GM18868 (cell line): ENCODE measurements around the gene DBNDD2.

Experiments used
- ATAC-seq: cut with Tn5 transposase; IDR thresholded peaks from one replicate; pipeline ENCODE4 v1.9.1; 2021; ENCODE audit warnings: mild to moderate bottlenecking, moderate library complexity; ENCODE audit not compliant: unreplicated experiment

Gene DBNDD2, protein sequence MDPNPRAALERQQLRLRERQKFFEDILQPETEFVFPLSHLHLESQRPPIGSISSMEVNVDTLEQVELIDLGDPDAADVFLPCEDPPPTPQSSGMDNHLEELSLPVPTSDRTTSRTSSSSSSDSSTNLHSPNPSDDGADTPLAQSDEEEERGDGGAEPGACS

DNA sequence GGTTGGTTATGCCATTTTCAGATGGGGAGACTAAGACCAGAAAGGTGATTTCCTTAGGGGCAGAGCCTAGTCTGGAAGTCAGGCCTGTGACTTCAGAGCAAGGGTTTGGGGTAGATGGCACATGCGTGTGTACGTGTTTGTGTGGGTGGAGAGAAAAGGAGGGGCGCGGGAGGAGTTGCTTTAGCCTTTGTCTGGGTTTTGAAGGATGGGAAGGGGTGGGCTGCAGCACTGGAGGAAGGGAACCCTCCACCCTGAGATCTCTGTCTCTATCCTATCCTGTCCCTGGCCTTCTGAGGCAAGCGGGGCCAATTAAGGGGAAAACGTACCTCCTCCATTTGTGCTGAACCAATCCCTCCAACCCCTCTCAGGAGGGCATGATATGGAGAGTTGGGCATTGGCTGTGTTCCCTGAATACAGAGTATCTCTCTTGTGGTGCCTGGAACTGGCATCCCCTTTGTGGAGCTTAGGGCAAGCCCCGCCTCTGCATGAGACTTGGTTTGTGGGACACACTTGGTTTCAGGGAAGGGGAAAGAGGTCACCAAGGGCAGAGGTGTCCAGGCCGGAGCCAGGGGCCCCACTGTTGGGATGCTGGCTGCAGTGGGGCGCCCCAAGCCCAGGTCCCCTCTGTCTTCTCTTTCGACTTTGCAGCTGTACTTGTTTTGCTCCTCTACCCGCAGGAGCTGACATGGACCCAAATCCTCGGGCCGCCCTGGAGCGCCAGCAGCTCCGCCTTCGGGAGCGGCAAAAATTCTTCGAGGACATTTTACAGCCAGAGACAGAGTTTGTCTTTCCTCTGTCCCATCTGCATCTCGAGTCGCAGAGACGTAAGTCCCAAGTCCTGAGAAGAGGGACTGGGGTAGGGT lies at the start of gene DBNDD2:
DBNDD2 (plus strand) TSS at position 507 of the 863 bp plus-strand sequence; CDS start at position 686, 179 bp downstream.
- no peak for ATAC-seq

GRCh38 chr20:45359069-45359405 lies 49.1 kb upstream of the DBNDD2 start:
- no peak for ATAC-seq

DNA sequence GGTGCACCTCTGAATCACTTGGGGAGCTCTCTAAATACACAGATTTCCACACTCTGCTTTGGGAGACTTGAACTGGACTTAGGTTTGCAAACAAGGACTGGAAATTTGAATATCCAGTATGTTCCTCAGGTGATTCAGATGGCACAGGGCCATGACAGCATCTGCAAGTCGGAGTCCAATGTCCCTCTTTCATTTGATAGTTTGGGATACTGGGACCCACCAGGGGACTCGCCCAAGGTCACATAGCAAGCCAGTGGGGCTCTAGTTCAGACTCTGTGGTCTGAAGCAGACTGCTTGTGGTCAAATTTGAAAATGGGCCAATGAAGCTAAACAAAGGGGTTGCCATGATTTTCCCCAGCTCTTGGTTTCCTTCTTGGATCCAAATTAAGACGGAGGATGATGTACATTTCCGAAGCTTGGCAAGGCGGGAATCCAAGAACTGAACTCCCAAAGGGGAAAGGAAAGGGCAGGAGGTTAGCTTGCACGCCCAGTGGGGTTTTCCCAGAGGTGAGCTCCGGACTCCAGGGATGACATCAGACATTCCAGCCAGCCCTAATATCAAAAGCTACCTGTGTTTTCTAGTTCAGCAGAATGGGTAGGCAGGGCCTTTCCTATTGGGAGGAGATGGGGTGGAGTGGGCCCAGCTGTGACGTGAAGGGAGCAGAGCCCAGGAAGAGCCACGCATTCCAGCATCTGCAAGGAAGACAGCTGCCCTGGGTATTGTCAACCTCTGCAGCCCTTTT lies 48.5 kb upstream of the DBNDD2 start:
- ATAC-seq: no peak

DNA sequence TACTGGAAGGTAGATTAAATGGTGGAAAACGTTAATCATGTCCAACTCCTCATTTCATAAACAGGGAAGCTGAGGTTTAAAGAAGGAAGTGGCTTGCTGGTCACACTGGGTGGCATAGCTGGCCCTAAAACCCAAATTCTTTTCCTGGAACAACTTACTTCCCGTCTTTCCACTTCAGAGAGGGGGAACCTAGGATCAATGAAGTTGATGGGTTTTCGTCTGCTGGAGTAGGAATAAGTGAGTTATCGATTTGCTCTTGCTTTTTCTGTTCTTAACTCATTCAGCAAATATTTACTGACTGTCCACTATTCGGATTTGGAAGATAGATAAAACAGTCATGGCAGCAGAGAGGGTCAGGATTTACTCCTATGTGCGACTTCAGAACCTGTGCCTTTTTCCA lies 46.3 kb upstream of the DBNDD2 start:
- ATAC-seq: no peak

DNA sequence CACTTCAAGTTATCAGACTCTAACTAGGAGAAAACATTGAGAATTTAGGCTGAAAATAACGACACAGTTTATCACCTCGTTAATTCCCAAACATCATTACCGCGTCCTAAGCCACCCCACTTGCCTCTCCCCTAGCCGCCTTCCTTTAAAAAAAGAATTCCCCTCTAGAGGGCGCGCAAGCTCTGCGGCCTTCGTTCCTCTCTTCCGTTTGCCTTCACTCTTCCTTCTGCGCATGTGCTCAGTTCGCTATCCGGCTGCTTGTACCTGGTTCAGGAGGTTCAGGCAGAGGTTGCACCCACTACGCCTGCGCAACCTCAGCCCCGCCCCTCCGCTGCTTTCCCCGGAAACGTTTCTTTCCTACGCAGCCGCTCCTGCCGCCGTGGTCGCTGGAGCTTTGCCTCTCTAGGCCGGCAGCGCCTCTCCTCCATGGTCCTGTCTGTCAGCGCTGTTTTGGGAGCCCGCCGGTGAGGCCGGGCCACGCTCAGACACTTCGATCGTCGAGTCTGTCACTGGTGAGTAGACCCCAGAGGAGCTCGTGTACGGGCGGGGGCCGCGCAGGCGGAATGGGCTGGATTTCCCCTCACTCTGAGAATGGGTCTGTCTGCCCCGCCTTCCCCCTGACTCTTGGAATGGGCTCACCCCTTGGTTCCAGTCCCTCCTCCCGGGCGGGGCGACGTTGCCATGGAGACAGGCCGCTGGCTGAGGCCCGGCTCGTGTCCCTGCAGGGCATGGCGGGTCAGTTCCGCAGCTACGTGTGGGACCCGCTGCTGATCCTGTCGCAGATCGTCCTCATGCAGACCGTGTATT lies 45.1 kb upstream of the DBNDD2 start, which contains the start of gene SYS1:
SYS1 (plus strand) TSS at position 353 of the 807 bp plus-strand sequence; CDS start at position 729, 376 bp downstream.
- ATAC-seq: peak; percentile 77

DNA sequence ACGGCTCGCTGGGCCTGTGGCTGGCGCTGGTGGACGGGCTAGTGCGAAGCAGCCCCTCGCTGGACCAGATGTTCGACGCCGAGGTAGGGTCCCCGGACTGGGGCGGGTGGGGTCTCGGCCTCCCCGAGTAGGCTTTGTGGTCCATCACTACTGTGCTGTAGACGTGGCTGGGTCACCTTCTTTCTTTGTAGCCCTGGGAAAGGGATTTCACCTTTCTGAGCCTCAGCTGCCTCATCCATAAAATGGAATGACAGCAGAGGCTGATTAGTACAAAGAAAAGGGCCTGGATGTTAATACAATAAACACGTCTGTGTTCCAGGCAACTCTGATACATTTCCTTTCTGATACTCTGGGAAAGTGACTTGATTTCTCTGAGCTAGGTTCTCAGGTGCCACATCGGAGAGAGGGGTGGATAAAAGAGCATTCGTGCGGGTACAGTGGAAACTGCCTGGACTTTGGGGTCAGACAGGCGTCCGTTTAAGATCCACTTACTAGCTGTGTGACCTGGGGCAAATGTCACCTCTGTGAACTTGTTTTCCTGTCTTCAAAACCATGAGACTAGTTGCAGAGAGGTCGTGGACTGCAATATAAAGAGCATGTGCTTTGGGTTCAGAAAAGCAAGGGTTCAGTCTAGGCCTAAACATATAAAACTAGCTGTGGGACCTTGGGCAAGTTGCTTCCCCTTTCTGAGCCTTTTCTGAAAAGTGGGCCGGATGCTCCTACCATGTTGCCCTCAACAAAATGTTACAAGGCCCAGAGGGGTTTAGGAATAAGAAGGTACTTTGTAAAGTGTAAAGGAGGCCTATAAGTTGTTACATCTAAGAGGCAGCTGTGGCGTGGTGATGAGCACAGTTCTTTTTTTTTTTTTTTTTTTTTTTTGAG lies 44.2 kb upstream of the DBNDD2 start:
- no peak for ATAC-seq

DNA sequence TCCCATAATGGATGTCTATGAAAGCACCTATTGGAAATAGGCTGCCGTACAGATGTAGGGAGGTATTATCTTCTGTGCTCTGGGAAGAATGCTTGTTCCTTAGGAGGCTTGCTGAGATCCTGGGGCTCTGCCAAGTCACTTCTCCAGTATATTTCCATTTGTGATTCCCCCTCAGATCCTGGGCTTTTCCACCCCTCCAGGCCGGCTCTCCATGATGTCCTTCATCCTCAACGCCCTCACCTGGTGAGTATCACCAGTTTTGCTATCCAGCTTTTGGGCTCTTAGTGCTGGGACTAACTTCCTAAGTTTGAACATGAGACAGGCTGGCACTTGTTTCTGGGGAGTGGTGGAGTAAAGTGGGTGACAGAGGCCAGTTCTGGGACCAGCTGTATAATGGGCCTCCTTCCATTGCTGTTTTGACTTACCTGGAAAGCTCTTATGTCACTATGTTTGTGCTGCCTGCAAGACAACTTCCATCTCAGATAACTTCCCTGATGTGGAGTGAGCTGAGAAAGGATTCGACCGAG lies 42.6 kb upstream of the DBNDD2 start:
- ATAC-seq: no peak

DNA sequence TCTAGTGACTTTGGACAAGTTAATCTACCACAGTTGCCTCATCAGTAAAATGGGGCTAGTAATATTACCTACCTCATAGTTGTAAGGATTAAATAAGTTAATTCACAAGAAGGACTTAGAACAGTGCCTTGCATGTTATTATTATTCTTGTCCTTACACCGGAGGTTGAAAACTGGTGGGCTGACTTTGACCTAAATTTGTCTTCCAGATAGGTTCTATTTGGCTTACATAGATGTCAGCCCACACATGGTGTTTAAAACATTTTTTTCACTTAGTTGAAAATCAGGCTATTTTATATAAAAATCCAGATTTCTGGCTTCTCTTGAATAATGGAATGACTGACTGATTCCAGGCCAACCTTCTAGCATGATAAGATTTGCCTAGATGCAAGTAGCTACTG lies 41.9 kb upstream of the DBNDD2 start:
- no peak for ATAC-seq

DNA sequence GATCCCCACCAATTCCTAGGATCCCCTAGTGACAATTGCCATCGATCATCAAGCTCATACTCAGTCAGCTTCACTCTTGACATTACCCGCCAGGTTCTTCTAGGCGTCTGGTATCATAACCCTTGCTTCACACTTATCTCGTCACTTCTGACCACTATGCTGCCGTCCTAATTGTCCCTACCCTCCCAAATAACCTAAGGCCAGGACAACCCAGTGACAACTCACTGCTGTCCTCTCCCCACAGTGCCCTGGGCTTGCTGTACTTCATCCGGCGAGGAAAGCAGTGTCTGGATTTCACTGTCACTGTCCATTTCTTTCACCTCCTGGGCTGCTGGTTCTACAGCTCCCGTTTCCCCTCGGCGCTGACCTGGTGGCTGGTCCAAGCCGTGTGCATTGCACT lies 41.5 kb upstream of the DBNDD2 start:
- no peak for ATAC-seq

GRCh38 chr20:45367126-45367525 lies 41.0 kb upstream of the DBNDD2 start:
- ATAC-seq: no peak

DNA sequence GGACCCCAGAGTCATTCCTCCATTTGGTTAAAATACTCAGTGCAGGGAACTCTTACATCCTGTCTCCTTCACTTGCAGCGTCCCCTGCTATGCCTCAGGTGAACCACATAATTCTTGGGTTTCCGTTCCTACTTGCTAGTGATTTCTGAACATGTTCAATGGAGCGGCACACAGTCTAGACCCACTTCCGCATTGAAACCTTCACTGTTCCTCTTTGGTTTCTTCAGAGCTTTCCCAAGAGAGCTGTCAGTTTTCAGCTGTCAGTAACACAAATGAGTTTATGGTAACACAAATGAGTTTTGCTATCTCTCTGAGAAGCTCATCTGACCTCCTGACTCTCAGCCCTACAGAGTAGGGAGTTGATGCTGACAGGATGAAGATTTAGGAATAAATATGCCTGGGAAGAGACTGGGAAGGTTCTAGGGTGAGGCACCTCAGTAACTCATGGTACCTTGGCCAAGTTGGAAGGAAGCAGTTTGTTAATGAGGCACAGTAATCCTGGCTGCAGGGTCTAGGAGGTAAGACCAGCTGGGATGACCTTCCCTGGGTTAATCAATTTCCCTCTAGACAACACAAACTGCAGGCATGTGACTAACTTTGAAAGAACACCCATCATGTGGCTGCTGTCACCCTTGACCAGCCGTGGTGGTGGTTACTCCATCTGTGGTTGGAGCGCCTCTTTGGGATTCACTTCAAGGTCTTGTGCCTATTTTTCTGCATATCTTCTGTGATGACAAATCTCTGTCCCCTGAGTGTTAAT lies 39.7 kb upstream of the DBNDD2 start:
- ATAC-seq: peak; percentile 84

GRCh38 chr20:45370571-45371160 lies 37.4 kb upstream of the DBNDD2 start:
- ATAC-seq: no peak

GRCh38 chr20:45372241-45372640 lies 35.8 kb upstream of the DBNDD2 start:
- ATAC-seq: no peak

GRCh38 chr20:45372646-45373352 lies 35.3 kb upstream of the DBNDD2 start:
- ATAC-seq: no peak

DNA sequence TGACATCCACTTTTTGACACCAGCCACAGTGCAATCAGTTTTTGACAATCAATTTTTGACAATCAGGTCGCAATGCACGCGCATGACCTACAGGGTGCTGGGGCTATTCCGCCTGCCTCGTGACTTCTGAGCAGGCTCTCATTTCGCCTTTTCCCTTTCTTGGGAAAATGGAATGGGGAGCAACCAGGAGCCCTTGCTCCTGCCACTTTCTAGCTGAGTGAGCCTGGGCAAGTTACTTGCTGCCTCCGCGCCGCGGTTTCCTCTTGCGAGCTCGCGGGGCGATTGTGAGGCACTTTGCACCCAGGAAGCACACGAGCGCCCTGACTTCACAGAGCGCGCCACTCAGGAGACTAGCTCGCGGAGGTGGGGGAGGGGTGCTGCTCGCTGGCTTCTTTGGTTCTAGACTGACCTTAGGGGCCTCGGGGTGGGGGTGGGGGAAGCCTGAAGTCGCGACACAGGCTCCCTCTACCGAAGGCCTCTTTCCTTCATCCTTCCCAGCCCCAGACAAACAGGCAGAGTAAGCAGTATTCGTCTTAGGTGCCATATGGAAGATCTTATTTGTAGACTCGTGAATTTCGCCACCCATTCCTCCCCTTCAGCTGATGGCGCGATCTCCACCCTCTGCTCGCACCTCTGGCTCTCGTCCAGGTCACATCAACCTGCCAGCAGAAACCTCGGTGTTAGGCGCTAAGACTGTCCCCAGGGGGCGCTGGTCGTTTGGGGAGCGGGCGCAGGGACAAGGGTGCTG lies 34.6 kb upstream of the DBNDD2 start:
- peak; percentile 70 for ATAC-seq

DNA sequence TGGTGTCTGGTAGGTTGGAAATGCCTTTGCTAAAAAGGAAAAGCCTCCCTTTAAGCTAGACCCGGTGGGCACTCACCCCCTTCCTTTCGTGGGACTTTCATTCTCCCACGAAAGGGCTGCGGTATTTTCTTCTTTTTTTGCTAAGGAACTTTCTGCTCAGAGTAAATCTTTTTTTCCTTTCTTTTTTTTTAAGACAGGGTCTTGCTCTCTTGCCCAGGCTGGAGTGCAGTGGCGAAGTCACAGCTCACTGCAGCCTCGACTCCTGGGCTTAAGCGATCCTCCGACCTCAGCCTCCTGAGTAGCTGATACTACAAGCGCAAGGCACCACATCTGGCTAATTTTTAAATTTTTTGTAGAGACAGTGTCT lies 34.0 kb upstream of the DBNDD2 start:
- ATAC-seq: no peak

GRCh38 chr20:45374966-45375365 lies 33.1 kb upstream of the DBNDD2 start:
- ATAC-seq: no peak
